ENCODE results near the gene GABRA5.

The GABRA5 gene

DNA sequence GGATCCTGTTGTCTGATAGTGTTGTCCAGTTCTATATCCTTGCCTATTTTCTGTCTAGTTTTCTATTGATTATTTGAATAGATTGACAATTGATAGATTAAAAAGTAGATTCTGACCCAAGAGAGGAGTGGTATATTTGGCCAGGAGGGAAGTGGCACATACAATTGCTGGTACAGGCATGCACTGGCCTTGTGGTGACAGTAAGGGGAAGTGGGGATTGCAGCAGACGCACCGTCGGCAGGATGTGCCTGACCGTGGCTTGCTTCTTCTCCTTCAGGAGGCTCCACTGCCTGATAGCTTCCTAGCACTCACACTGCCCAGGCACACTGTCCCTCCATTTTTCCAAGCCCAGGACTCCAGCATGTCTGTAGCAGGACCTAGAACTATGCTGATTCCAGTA, 114.6 kb downstream of the GABRA5 start:
- in situ Hi-C loops (cut with MboI; ENCODE audit: low sequenced_read_pairs), result no loop called here

DNA sequence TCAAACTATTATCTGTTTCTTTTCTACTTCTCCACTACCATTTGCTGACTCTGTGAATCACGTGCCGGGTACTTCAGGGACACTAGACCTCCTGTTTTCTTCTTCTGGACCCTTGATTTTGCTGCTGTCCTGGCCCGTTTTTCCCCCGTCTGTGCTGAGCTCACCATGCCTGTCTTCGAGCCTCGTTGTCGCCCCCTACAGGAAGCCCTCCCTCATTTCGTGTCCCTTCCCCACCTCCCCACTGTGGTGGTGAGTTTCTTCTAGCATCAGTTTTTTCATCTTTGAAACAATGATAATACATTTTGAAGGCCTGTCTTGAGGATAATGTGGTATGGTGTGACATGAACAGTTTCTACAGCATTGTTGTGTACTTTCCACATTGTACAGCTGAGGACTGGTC, 117.0 kb downstream of the GABRA5 start:
- in situ Hi-C loops (cut with MboI; ENCODE audit: low sequenced_read_pairs), result no loop called here

DNA sequence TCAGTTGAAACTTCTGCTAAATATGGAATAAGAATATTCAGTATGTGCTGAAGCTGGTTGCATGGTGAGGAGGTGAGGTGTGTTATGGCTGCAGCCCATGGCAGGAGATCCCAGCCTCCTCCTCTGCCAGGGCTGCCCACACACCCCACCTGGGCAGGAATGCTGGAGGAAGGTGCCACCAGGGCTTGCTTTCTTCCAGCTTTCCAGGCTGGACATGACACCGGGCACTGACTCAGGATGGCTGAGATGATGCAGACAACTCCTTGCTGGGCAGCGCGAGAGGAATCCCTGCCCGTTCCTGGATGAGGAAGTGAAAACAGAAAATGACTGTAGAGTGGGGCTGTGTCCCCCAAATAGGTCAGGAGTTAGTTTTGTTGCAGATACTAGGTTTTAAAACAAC, 118.2 kb downstream of the GABRA5 start:
- in situ Hi-C loops (cut with MboI; ENCODE audit: low sequenced_read_pairs), result no loop called here

DNA sequence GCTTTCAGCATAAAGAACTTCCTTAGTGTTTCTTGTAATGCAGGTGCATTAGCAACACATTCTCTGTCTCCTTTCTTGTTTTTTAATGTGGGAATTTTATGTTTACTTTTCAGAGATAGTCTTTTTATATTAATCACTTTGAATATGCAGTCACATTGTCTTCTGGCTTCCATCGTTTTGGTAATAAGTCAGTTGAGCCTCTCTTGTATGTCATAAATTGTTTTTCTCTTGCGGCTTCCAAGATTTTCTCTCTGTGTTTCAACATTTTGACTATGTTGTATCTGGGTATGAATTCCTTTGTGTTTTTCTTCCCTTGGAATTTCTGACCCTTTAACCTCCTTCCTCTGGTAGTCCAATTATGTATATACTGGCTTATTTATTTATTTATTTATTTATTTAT, 129.4 kb downstream of the GABRA5 start:
- in situ Hi-C loops (cut with MboI; ENCODE audit: low sequenced_read_pairs), result no loop called here
